GM18867 (cell line): ENCODE data around the gene HMG20A.

ENCODE experiments used
- ATAC-seq: cut with Tn5 transposase; IDR thresholded peaks from one replicate; pipeline ENCODE4 v1.9.1; 2021; ENCODE audit warnings: mild to moderate bottlenecking, moderate library complexity; ENCODE audit not compliant: unreplicated experiment

HMG20A gene

DNA sequence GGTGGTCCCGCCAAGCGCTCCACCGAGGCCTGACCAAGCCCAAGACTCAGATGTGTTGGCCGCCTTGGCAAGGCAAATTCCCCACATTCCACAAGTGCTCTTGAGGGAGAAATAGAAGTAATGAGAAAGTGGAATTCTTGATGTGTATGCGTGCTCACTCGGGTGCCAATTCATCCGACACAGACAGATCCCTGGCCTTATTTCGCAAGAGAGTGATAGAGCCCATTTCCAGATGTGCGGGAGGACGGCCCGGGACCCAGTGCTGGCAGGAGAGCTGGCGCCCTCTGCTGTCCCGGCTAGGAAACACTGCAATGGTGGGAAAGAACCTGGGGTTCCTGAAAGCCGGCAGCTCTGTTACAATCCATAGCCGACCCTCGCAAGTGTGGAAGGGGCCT, 76.0 kb downstream of the HMG20A start:
- no peak for ATAC-seq

DNA sequence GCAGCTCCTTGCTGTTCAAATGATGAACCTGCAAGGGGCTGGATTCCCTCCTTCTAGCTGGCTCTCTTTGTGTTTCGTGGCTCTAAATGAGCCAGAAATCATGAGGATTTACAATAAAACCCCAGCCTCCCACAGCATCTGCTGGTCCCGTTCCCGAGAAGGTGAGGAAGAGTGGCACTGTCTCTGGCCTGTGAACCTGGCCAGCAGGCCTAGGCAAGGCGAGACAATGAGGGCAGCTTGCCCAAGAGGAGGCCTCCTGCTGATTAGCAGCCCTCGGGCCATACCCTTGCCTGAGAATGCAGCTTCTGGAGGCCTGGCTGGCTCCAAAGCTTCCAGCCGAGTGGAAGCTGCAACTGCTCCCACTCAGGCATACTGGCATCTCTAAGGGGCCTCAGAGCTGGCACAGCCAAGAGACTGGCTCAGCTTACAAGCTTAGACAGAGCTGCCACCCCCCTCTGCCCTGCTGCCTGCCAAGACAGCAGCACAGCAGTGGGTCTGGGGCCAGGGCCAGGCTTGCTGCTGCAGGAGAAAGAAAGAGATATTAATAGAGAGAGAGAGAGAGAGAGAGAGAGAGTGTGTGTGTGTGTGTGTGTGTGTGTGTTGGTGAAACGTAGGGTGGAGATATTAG, 76.5 kb downstream of the HMG20A start:
- ATAC-seq = no peak

GRCh38 chr15:77497942-77498361, 77.3 kb downstream of the HMG20A start:
- no peak for ATAC-seq

DNA sequence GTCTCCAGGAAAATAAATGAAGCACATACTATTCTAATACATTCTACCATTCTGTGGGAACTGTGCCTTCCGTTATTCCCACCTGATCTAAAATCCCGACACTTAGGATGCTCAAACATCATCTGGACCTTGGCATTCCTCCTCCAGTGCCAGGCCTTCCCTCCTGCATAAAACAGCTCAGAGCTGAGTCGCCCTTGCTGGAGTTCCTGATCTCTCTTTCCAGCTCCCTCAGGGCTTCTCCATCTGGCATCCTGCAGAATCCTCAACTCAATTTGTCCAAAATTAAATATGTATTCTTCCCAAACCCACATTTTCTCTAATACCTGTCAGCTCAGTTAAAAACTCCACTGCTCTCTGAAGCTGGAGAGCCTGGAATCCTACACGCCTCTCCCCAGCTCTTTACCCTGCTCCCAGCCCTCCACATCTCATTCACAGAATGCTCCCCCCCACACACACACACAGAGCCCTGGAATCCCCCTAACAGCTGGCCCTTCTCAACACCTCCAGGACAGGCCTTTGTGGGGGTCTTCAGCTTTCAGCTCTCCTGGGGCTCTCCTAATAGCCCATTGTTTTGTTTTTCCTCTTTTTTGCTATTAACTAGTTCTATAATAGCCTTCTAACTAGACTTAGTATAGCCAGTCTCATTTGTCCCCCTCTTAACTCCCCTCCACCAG, 78.5 kb downstream of the HMG20A start:
- no peak for ATAC-seq

DNA sequence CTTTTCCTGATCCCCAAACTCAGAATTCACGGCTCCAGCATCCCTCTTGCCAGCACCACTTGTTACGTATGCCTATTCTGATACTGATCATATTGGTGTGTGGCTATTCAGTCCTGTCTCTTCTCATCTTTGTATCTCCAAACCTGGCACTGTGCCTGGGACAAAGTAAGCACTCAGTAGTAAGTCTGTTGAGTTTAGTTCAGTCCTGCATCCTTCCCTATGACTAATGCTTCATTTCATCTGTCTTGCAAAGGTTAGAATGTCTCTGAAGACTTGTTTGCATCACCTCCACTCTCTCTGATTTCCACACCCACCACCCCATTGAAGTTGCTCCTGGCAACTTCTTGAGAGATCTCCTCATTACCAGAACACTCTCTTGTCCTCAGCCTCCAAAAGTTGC, 80.3 kb downstream of the HMG20A start:
- ATAC-seq = no peak

DNA sequence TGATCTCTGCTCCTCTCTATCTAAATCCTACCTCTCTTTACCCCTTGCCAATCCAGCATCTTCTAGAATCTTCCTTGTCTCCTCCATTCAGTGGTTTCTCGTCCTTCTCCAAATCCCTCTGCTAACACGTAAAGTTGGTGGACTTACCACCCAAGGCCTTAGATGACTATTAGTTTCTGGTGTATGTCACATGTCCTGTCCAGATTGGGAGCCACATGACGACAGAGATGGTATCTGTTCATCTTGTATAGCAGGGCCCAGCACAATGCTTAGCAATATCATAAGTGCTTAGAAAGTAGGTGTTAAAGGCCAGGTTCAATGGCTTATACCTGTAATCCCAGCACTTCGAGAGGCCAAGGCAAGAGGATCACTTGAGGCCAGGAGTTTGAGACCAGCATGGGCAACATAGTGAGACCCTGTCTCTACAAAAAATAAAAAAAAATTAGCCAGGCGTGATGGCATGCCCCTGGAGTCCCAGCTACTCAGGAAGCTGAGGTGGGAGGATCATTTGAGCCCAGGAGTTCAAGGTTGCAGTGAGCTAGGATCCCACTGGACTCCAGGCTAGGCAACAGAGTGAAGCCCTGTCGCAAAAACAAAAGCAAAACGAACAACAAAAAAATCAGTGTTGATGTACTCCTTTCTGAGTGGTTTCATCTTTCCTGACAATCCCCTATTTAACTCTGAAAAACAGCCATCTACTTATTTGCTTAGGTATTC, 81.8 kb downstream of the HMG20A start:
- no peak for ATAC-seq

DNA sequence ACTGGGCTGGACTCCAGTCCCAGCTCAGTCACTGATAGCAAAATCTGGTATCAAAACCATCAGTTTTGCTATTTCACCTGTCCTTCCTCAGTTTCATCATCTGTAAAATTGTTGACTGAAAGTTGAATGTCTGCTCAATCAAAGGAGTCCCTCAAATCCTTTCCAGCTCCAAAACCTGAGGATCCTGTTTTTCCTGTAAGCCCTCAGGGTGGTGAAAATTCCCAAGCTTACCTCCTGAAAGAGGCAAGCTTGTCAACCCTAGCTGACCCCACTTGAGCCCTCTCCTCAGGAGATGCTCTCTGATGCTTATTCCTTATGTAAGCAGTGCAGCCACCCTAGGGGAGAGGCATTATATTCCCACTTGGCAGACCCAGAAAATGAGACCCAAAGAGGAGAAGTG, 82.6 kb downstream of the HMG20A start:
- no peak for ATAC-seq

- ATAC-seq = no peak
Observed at GRCh38 chr15:77503764-77504163, 83.1 kb downstream of the HMG20A start.

GRCh38 chr15:77504306-77504705, 83.6 kb downstream of the HMG20A start:
- no peak for ATAC-seq

DNA sequence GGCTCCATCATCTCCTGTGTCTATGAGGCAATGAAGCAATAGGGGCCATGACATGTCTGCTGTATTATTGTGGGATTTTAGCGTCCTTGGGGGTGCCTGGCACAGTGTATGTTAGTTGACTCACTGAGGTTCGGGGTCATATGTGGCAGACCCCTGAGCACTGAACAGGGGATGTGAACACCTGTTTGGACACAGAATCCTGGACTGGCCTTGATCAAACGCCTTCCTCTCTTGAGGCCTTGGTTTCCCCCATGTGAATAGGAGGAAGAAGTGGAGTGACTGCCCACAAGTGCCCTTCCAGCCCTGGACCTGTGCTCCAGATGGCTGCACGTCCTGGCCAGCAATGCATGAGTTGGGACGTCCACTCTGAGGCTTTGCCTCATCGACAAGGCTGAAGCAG, 84.2 kb downstream of the HMG20A start:
- no peak for ATAC-seq

DNA sequence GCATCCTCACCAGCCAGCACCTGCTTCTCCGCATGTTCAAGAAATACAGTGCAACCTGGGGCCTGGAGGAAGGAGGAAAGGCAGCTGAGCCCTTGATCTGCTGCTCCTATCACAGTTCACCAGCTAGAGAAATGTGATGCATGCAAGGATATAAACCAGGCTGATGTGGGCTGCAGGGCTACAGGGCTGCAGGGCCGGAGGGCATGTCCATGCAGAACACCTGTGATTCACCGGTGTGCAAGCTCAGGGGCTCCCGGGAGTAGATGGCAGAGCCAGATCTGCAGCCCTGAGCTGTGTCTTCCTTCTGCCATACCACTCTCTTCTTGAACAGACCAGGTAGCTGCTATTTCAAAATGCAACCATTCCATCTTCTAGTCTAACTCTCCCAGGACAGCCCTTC, 84.9 kb downstream of the HMG20A start:
- no peak for ATAC-seq

DNA sequence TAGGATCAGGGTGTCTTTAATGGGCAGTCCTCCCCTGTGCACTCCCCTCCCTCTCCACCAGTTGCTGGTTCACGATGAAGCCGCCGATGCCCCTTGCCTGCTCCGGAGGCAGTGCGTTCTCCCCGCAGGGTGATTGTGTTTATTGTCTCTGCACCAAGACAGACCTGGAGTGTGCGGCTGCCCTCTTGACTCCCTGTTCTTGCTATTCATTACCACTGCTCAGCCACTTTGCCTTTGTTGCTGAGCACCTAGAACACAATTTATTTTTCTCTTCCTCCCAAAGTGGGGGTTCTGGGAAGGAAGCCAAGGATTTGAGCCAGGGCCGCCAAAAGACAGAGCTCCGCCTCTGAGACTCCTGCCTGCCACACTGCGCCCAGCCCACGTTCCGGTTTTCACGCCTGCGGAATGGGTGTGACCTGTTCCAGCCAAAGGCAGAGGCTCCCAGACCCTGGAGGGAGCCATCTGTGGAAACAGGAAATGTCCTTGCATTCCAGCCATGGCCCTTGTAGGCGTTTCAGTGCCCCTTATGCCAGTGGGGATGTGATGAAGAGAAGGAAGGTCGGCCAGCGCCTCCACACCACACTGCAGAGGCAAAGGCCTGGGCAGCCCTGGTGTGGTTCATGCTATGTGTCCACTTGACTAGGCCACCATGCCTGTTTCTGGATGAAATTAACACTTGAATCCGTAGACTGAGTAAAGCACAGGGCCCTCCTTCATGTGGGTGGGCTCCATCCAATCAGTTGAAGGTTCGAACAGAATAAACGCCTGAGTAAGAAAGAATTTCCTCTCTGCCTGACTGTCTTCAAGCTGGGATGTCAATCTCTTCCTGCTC, 85.8 kb downstream of the HMG20A start:
- no peak for ATAC-seq

DNA sequence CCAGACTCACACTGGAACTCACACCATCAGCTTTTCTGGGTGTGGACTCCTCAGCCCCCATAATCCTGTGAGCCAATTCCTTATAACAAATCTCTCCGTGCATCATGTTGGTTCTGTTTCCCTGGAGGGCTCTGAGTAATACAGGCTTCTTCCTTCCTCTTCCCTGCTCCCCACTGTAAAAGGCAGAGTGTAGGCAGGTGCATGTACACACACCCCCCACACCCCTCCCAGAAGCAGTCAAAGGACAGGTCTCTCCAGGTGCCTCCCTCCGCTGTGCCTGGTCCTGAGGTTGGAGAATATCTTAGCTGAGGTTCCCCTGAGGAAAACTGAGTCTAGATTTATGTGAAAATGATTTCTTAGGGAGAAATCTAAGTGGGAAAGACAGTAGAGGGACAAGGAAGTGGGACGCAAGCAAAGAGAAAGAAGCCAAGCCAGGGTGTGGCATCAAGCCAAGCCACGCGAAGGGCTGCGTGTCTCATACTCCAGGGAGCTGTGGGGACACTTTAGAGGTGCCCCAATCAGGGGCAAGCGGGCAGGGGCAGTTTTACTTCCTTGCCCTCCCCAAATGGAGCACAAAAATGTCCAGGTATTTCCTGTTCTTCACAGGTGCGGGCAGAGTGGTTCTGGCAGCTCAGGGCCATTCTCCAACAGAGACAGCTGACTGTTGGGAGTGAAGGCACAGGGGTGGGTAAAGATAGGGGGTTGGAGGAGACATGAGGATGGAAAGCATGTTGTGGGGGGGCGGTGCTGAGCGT, 86.6 kb downstream of the HMG20A start:
- ATAC-seq = no peak

- no peak for ATAC-seq
Observed at GRCh38 chr15:77507911-77508310, 87.2 kb downstream of the HMG20A start.

DNA sequence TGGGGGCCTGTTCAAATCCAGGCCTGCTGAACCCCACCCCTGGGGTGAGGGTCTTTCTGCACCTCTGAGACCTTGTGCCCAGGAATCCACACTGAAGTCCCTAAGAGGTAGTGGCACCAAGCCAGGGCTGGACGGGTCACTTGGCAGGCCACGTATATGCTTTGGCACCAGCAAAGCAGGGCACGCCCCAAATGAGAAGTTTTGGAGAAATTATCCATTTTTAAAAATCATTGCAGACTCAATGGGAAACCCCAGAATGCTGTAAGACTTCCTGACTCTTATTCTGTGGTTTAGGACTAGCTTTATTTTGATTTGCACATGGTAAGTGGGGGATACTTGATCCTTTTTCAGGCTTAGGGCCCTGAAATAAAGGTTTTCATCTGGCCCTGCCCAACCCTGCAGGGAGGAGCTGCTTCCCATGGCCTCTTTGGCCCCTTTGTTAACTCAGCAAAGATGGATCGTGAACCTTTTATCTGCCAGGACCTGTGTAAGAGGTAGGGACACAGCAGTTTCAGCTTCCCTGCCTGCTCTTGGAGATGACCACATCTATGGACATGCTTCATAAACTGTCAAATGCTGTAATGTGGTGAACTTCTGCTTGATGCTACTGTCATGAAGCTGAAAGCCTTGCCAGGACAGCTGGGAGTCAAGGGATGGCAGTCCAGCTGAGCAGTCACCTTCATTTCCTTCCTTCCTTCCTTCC, 88.0 kb downstream of the HMG20A start:
- no peak for ATAC-seq

DNA sequence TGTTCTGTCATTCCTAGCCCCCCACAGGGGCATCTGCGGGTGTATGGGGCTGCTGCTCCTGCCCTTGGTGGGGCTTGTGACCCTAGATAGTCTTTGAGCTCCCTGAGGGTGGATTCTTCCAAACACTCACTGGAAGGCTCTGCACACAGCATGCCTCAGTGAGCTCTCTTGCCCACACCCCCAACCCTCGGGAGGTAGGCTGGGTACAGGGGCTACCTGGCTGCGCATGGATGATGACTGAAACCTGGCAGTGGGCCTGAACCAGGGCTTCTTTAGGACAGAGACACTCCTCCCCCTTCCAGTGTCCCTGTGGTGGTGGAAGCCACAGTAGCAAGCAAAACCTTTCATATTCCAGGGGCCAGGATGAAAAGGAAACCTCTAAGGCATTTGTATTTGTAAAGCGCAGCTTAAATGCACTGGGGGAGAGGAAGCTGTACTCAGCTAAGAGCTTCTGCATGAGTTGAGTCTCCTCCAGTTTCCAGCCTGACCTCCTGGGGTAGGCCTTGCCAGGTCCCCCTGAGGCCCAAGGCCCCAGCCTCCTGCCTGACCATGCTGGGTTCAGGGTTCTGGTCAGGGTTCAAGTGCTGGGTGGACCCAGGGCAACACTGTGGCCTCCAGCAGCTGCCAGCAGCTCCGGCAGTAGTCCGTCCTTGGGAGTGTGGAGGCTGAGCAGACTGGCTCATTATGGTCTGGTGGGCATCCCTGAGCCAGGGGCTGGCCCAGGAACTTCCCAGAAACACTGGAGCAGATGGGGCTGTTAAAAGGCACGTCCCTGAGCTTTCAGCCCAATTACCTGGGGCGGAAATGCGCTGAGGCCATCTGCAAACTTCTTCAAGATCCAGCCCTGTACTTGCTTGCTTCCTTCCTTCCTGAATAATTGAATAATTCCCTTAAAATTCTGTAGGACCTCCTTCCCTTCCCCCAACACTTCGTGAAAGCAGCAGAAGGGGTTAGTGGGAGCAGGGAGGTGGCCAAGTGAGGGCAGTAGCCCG, 89.7 kb downstream of the HMG20A start:
- ATAC-seq = no peak

GRCh38 chr15:77511869-77512268, 91.2 kb downstream of the HMG20A start:
- ATAC-seq = no peak

DNA sequence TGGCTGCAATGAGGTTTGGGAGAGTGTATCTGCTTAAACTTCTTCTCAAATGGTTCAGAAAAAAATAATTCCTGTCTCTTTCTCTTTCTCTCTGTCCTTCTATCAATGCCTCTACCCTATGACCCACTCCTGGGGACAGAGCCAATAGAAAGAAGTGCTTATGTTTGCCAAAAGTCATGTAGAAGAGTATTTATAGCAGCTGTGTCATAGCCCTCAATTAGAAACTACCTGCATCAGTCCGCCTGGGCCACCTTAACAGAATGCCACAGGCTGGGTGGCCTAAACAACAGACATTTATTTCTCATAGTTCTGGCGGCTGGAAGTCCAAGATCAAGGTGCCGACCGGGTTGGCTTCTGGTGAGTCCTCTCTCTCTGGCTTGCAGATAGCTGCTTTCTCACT, 92.5 kb downstream of the HMG20A start:
- no peak for ATAC-seq
